K562 (cell line): Measurements from ENCODE around the gene UBXN11. TPM values are rescaled to one million over a fixed set of nuclear protein-coding genes. Genes with fewer than 3 reads are reported as not detected.

ENCODE experiments used
- AFF4 ChIP-seq: sonication (generic); formaldehyde crosslinking; IDR thresholded peaks from 2 replicates; pipeline ENCODE4 v1.8.0; 2023; ENCODE audit warnings: mild to moderate bottlenecking, missing genetic modification reagents
- CEBPB ChIP-seq: fragments of 450-650 bp; IDR thresholded peaks from 2 replicates; pipeline ENCODE4 v1.6.1; 2016; ENCODE audit warnings: missing genetic modification characterization, missing compliant biosample characterization
- COPS2 ChIP-seq: fragments of 450-650 bp; conservative IDR thresholded peaks from 2 replicates; pipeline ENCODE4 v1.6.1; 2016; ENCODE audit warnings: mild to moderate bottlenecking, moderate library complexity
- FOS ChIP-seq: IDR thresholded peaks from 3 replicates; pipeline ENCODE4 v1.6.1; 2011; ENCODE audit not compliant: insufficient read length; ENCODE audit errors: extremely low read depth
- HDAC6 ChIP-seq: IDR thresholded peaks from 2 replicates; pipeline ENCODE4 v1.6.1; 2012; ENCODE audit warnings: low read depth, mild to moderate bottlenecking, control low read depth, inconsistent platforms, low read length, moderate library complexity
- HNRNPLL ChIP-seq: fragments of 200-400 bp; formaldehyde crosslinking; IDR thresholded peaks from 2 replicates; pipeline ENCODE4 v1.6.1; 2017; ENCODE audit warnings: low read length, low read depth, mild to moderate bottlenecking; ENCODE audit not compliant: poor library complexity, severe bottlenecking
- KDM2B ChIP-seq: fragments of 250-450 bp; sonication (Bioruptor Pico); IDR thresholded peaks from 2 replicates; pipeline ENCODE4 v1.8.0; 2021; ENCODE audit warnings: mild to moderate bottlenecking, moderate library complexity
- NCOA1 ChIP-seq: fragments of 450-650 bp; IDR thresholded peaks from 2 replicates; pipeline ENCODE4 v1.6.1; 2016; ENCODE audit warnings: low read depth
- NCOR1 ChIP-seq: fragments of 450-650 bp; IDR thresholded peaks from 2 replicates; pipeline ENCODE4 v1.6.1; 2016; ENCODE audit warnings: mild to moderate bottlenecking, moderate library complexity
- RBM34 ChIP-seq: fragments of 200-400 bp; formaldehyde crosslinking; IDR thresholded peaks from 2 replicates; pipeline ENCODE4 v1.6.1; 2018; ENCODE audit warnings: low read length, borderline replicate concordance; ENCODE audit not compliant: insufficient read depth
- RCOR1 ChIP-seq, 2 experiments: IDR thresholded peaks; 2 replicates each; pipeline ENCODE4 v1.6.1; 2012; ENCODE audit warnings: low read depth in 2 of 2, low read length in 2 of 2, borderline replicate concordance in 1 of 2, improper control_type of control experiment in 1 of 2
- SUPT5H ChIP-seq: fragments of 450-650 bp; IDR thresholded peaks from 2 replicates; pipeline ENCODE4 v1.6.1; 2016
- ZC3H4 ChIP-seq: sonication (generic); formaldehyde crosslinking; IDR thresholded peaks from 2 replicates; pipeline ENCODE4 v1.9.0; 2021; ENCODE audit warnings: missing genetic modification reagents, borderline replicate concordance
- ZHX1 ChIP-seq: fragments of 150-350 bp; conservative IDR thresholded peaks from 2 replicates; pipeline ENCODE4 v1.6.1; 2014; ENCODE audit warnings: low read length
- ZNF165 ChIP-seq: fragments of 250-450 bp; sonication (Bioruptor Pico); IDR thresholded peaks from 2 replicates; pipeline ENCODE4 v1.4.0; 2020; ENCODE audit warnings: borderline replicate concordance
- ZNF212 ChIP-seq: fragments of 450-650 bp; formaldehyde crosslinking; IDR thresholded peaks from 2 replicates; pipeline ENCODE4 v1.4.0; 2020; ENCODE audit warnings: mild to moderate bottlenecking
- ZNF398 ChIP-seq: fragments of 250-450 bp; sonication (Bioruptor Pico); IDR thresholded peaks from 2 replicates; pipeline ENCODE4 v1.8.0; 2021; ENCODE audit warnings: moderate library complexity, mild to moderate bottlenecking, inconsistent platforms
- ZZZ3 ChIP-seq: fragments of 450-650 bp; IDR thresholded peaks from 2 replicates; pipeline ENCODE4 v1.6.1; 2016; ENCODE audit warnings: antibody characterized with exemption, mild to moderate bottlenecking, moderate library complexity
- polyA plus RNA-seq, 8 experiments: library from polyadenylated mRNA; depleted of rRNA in 4 of 8; stranded (reverse) in 5 of 8; unstranded in 3 of 8; fragments of >200 nt; fragmentation: Nextera tagmentation in 2 of 8; fragmentation: Illumina TruSeq in 1 of 8; extraction: Ambion mirVana in 2 of 8; extraction: Trizol in 1 of 8; gene quantifications; 2 replicates each; pipeline versions ENCODE4 v1.2.1 to v1.2.3, GENCODE V29; 2011 to 2014; ENCODE audit warnings: inconsistent platforms in 1 of 8, missing spikeins in 1 of 8
- total RNA-seq, 7 experiments: library from RNA; depleted of rRNA in 6 of 7; stranded (reverse); fragments of >200 nt in 6 of 7; fragmentation: Illumina TruSeq in 2 of 7; extraction: Trizol in 2 of 7; gene quantifications; 2 replicates each; pipeline versions ENCODE4 v1.2.1 to v1.2.3, GENCODE V29; 2011 to 2021; ENCODE audit warnings: low replicate concordance in 1 of 7

Gene UBXN11
- total and polyA plus RNA-seq, 9 of the 15 experiments (the other 6 are each of a cell fraction or from before 2014, with no cell fraction given): 0.48 to 34.3 (median 11.3) TPM

GRCh38 chr1:26279456-26280332 lies 26.7 kb downstream of the UBXN11 start, which contains the start of gene SH3BGRL3 (continued):
- TF ChIP-seq SUPT5H: peak; percentile 81
- TF ChIP-seq ZC3H4 (CRISPR knock-in tag): no peak
- TF ChIP-seq RBM34: no peak
- TF ChIP-seq CEBPB (tag): no peak
- TF ChIP-seq NCOA1: peak; percentile 11; the same call in 1 of the 2 replicates
- TF ChIP-seq RCOR1 (IDR thresholded peaks at IDR 0.05; ENCODE audit: borderline replicate concordance in 1 of 2, low read depth in 2 of 2, low read length in 2 of 2): no peak
- no peak for TF ChIP-seq FOS
- peak; percentile 85; the same call in 1 of the 2 replicates for TF ChIP-seq AFF4
- TF ChIP-seq NCOR1: peak; percentile 5; the same call in 1 of the 2 replicates
- TF ChIP-seq HDAC6: 0 out of 2 replicates have a peak, but pooled peaks have one; percentile 28
- TF ChIP-seq HNRNPLL: peak; percentile 53
- TF ChIP-seq ZNF165: no peak
- no peak for TF ChIP-seq ZNF398 (CRISPR knock-in tag)
- no peak for TF ChIP-seq COPS2
- TF ChIP-seq ZZZ3: no peak
- TF ChIP-seq ZNF212 (CRISPR knock-in tag): no peak
- TF ChIP-seq ZHX1: no peak
- 0 out of 2 replicates have a peak, but pooled peaks have one; percentile 48 for TF ChIP-seq KDM2B (CRISPR knock-in tag)
